Left cardiac atrium (tissue), 4 donors: ENCODE measurements around the gene C11orf98. TPM values are rescaled to one million over a fixed set of nuclear protein-coding genes. Genes with fewer than 3 reads are reported as not detected.
"Not testable (repeated sequence)": the region's sequence is repeated elsewhere in the genome, so short reads cannot be mapped to it uniquely, and the experiment has no call there.

Experiments
- ATAC-seq, 2 donors: fragments of 200-7000 bp; cut with Tn5 transposase; one replicate each; pipeline ENCODE4 v1.9.1; 2020; ENCODE audit warnings: mild to moderate bottlenecking in 2 of 2, moderate library complexity in 2 of 2
- DNase-seq: peaks from one replicate; pipeline ENCODE4 v3.0.0-alpha.2; 2020
- intact Hi-C, 2 donors: fragments of 100-400 bp; cut with DNase I; formaldehyde crosslinking; loops; one replicate each; pipeline versions ENCODE4 v1.14.1 to v1.15.1; 2022 to 2023
- total RNA-seq, 2 donors: library from RNA; stranded (reverse); fragmentation: NEBNext Ultra II Directional; extraction: Animal tissue kit (Norgen Biotek cat#: 25700); gene quantifications; one replicate each; pipeline ENCODE4 v1.2.1, GENCODE V29; 2021
- donor health status: DM: no; HTN: yes; CAD: no.
- donor health status: DM: no; HTN: yes; CAD: no; lungs with severe emphysema.
- donor health status: DM: yes; HTN: yes; CAD: no.
- donor health status: Dilated cardiomyopathy.

Gene C11orf98
- total RNA-seq, 2 donors from 2014 or later = 33.9 to 41.1 TPM

DNA sequence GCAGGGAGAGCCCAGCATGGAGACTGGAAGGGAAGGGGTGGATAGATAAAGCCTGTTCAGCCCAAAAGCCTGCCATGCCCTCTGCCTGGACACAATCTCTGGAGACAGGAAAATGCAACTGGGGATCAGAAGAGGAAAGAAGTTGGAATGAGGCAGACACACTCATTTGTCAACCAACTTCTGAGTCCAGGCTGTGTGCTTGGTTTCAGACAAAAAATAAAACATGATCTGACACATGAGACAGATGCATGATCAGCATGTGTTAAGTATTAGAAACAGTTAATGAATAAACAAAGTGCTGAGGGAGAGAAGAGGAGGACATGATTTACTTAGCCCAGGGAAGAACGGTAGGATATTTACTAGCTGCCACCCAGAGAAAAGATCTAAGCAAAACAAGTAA lies 23.5 kb upstream of the C11orf98 start:
- intact Hi-C loops = no loop called here
- ATAC-seq (peak in 1 of 2 donors; percentile 35), DNase-seq (no peak)

DNA sequence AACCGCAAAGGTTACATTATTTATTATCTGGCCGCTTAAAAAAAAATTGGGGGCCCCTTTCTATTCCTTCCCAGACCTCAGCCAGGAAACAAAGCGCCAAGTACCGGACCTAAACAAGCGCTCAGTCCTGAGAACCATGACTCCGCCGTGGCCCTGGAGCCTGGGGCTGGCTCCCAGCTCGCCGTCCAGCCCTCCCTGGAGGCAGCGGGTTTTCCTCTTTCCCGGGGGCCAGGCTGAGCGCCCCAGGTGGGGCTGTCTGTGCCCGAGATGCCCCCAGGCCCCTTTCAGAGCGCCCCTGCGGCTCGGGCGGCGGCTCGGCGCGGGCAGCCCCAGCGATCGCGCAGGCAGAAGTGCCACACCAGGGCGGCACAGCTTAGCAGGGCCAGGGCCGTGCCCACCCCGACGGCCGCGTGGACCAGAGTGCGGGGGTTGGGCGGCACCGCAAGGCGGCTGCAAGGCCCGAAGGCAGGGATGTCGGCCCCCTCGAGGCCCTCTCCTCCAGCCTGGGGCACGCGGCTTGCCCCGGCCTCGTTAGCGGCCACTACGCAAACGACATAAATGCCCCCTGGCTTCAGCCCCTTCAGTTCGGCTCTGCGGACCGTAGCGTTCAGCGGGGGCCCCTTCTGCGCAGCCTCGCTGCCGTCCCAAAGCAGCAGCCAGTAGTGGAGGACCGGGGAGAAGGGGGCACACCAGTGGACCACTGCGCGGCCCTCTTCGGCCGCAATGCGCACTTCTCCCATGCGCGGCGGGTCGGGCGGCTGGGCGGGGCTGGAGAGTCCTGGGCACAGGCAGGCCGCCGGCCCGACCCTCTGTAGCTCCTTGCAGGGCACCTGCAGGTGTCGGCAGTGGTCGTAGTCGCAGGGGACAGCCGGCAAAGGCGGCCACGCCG lies 22.7 kb upstream of the C11orf98 start:
- intact Hi-C loops = no loop called here
- DNase-seq = no peak

DNA sequence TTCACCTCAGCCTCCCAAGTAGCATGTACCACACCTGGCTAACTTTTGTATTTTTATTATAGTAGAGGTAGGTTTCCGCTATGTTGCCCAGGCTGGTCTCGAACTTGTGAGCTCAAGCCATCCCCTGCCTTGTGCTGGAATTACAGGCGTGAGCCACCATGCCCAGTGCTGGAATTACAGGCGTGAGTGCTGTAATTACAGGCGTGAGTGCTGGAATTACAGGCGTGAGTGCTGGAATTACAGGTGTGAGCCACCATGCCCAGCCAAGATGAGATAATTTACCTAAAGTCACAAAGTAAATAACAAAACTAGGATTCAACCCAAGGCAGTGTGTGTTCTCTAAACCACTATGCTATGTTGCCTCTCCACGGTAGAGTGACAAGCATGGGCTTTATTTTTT lies 17.5 kb upstream of the C11orf98 start:
- intact Hi-C loops = no loop called here
- no peak for DNase-seq
- ATAC-seq = no peak

More for the DNA sequence above, 22.7 kb upstream of the C11orf98 start:
- ATAC-seq = peak; percentile 27 to 31

DNA sequence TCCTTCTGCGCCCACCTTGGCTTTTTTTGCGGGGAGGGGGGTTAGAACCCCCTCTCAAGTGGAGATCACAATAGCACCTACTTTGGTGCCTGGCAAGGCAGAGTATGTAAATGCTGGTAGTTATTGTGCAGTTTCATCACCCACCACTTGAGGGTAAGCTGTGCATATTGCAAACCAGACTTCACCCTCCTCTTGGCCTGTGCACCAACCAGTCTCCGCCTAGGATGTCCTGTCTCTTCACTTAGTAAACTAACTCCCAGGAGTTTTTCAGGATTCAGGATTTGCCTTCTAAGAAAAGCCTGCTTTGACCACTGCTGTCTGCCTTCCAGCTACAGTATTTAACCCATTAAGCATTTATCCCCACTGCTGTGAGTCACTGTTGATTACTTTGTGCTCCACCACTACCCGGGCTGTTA lies 15.8 kb upstream of the C11orf98 start:
- ATAC-seq (peak; percentile 61 to 72), DNase-seq (peak; percentile 44)
- intact Hi-C loops = no loop called here

DNA sequence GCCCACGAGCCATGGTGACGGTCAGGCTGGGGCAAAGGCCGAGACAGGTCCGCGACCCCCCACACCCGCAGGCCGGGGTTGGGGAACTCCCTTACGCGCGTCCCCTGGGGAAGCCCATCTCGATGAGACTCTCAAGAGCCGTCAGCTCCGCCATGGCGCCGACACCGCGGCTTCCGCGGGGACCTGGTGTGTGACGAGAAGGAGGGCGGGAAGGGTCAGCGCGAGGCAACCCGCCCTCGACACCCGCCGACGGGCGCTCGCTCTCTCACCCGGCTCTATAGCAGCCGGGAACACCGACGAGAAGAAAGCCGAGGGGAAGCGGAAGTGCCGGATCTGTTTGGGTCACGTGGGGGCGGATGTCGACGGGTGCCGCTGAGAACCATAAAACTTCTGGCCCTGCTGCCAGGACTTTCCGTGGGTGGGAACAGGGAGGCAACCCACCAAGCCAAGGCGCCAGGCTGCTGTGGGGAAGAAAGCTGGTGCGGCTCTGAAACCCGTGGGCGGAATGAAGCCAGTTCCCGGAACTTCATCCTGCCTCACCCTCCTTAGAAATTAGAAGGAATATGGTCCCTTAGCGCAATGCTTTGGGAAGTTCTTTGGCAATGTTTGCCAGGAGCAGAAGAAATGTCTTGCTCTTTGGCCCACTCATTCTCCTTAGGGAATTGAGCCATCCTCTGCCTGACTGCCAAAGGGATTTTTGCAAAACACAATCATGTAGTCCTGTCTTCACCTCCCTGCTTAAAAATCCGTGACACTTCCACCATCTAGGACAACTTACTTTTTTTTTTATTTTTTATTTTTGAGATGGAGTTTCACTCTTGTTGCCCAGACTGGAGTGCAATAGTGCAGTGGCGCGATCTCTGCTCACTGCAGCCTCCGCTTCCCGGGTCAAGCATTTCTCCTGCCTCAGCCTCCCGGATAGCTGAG lies 14.0 kb upstream of the C11orf98 start, which contains the start of gene UBXN1:
Gene UBXN1, minus strand, starts transcription at position 304 of the 927 bp plus-strand sequence. Its CDS starts 150 bp downstream, at position 154.
- intact Hi-C loops = no loop called here
- ATAC-seq = peak; percentile 90 to 93
- DNase-seq = peak; percentile 95

DNA sequence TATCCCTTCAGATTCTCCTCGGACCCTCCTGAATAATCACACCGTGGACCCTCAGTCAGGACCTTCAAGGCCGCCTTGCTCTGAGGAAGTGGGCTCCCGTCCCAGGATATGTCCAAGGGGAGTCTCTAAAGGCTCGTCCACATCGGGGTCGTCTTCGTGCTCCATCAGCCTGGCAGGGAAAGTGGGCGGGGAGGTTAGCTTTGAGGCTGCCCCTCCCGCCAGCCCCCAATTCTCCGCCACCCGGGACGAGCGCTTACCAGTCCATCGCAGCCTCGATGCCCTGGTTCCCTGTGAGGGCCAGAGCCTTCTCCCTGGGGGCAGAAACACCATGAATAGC lies 13.4 kb upstream of the C11orf98 start:
- intact Hi-C loops = no loop called here
- ATAC-seq = no peak
- DNase-seq = no peak

DNA sequence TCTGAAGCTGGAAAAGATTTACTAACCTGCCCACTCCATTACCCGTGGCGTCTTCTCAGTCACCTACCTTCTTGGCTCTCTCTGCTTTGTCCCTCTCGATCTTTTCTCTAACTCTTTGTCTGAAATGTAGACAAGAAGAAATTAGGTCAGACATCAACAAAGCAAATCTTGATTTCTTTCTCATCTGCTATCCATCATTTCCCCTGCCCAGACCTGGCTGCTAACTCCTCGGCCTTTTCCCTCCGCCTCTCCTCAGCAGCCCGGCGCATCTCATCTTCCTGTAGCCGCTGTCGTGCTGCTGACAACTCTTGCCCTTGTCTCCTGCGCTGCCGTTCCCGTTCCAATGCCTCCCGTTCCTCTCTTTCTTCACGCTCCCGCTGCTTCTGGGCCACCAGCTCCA lies 12.7 kb upstream of the C11orf98 start:
- ATAC-seq = no peak
- intact Hi-C loops = no loop called here

DNA sequence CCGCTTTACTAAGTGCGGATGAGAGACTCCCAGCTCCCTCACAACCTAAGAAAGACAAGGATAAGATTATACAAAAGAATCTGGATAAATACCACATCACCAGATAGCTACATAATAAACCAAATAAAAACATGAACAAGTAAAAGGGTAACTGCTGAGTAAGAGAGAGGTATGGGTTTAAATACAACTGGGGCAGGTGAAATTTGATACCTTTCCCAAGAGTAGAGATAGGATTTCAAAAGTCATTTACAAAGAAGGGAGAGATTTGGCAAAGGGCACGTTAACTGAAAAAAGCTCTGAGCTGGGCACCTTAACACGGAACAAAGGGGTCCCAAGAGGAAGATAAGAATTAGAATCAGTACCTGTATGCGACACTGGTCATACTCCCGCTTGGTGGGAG lies 12.1 kb upstream of the C11orf98 start:
- intact Hi-C loops = no loop called here
- no peak for DNase-seq
- no peak for ATAC-seq

More for the DNA sequence above, 12.7 kb upstream of the C11orf98 start:
- no peak for DNase-seq

DNA sequence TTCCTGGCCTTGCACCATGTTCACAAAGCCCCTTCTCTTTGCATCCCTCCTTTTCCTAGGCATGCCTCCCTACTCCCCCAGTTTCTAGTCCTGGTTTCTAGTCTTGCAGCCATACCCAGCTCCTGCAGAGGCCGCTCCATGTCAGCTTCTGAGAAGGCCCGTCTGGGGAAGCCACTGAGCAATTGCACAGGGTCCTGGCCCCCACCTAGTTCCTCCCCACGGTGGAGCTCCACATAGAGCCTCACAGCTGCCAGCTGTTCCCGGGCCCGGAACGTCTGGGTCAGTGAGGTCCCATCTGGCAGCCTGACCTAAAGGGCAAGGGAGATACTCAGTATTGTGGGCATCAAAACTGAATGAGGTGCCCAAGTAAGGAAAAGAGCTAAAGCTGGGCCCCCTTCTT lies 11.7 kb upstream of the C11orf98 start:
- no peak for DNase-seq
- intact Hi-C loops = no loop called here
- no peak for ATAC-seq

DNA sequence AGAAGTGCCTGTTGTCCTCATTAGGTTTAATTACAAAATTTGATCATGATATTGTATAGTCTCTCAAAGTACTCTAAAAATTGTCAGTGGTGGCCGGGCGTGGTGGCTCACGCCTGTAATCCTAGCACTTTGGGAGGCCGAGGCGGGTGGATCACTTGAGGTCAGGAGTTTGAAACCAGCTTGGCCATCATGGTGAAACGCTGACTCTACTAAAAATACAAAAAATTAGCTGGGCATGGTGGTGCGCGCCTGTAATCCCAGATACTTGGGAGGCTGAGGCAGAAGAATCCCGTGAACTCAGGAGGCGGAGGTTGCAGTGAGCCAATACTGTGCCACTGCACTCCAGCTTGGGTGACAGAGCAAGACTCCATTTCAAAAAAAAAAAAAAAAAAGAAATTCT lies 10.4 kb upstream of the C11orf98 start:
- DNase-seq, intact Hi-C loops, ATAC-seq: not testable (repeated sequence)

DNA sequence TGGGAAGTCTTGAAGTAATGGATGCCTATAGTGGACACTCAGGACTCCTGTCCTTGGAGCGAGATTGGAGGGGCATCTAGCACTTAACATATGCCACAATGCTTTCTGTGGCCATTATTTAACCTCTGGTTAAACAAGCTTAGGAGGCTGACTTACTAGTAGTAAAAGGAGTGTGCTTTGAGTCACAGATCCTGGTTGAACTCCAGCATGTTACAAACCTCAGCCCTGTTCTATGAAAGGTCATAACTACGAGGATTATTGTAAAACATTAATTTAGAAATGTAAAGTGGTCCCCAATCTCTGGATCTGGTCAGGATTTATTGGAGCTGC lies 8.2 kb upstream of the C11orf98 start:
- DNase-seq (no peak), ATAC-seq (no peak)
- intact Hi-C loops = no loop called here

DNA sequence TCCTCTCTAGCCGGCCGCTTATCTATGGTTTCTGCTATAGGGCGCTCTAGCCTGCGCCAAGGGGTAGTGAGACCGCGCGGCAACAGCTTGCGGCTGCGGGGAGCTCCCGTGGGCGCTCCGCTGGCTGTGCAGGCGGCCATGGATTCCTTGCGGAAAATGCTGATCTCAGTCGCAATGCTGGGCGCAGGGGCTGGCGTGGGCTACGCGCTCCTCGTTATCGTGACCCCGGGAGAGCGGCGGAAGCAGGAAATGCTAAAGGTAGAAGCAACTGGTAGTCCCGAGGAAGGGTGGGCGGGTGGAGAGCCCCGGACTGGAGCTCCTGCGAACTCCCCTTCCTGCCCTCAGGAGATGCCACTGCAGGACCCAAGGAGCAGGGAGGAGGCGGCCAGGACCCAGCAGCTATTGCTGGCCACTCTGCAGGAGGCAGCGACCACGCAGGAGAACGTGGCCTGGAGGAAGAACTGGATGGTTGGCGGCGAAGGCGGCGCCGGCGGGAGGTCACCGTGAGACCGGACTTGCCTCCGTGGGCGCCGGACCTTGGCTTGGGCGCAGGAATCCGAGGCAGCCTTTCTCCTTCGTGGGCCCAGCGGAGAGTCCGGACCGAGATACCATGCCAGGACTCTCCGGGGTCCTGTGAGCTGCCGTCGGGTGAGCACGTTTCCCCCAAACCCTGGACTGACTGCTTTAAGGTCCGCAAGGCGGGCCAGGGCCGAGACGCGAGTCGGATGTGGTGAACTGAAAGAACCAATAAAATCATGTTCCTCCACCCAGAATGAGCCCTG lies 6.8 kb upstream of the C11orf98 start, which contains the start of the genes LBHD1 and UQCC3:
Gene LBHD1, minus strand, starts transcription at position 660 of the 782 bp plus-strand sequence. CDS start 2,236 bp downstream, outside the sequence.
Gene UQCC3, plus strand, starts transcription at position 66 of the 782 bp plus-strand sequence. Its CDS starts 73 bp downstream, at position 139.
- intact Hi-C loops = no loop called here
- ATAC-seq = peak; percentile 87 to 88
- DNase-seq = peak; percentile 79

DNA sequence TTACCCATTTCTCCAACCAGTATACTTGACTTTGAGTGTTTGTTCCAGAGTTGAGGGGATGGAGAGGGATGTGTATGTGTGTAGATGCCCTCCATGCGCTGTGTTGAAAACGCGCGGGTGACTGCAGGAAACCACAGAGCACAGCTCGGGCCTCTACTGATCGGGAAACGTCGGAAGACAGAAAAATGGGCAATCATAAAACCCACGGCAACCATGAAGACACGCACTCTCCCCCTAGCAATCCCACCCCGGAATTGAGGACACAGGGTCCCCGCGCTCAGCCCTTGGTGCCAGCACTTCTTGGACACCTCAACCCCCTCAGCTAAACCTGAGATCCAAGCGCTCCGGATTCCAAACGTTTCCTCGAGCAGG lies 6.2 kb upstream of the C11orf98 start:
- peak; percentile 32 to 41 for ATAC-seq
- DNase-seq = no peak
- intact Hi-C loops = no loop called here

DNA sequence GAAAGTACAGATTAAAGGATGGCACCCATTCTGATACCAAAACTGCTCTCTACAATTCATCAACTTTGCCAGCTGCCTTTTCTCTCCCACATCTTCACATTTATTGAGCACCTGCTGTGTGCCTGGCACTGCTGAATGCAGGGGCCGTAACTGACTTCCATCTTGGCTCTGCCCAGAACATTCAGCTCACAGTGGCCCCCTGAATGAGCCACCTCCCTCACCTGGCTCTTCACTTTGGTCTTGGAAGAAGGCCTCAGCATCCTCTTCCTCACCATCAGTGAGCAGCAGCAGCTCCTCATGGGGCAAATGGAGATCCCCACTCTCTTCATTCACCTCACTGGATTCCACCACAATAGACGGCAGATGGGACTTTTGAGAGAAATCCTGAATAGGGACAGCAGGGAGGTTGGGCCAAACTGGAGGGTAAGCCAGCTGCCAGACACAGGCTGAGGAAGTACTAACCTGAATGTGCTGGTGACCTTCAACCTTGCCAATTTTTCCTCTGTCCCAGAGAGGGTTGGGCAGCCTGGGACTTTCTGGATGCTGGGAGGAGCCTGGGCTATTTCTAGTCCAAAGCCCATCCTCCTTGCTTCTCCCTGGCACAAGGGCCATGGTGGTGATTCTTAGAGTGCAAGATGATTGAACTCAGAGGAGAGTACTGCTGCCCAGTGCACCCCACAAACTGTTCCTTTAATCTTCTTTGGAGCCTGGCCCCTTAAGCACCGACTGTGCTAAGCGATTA lies 4.6 kb upstream of the C11orf98 start:
- no peak for DNase-seq
- no peak for ATAC-seq
- intact Hi-C loops = no loop called here

DNA sequence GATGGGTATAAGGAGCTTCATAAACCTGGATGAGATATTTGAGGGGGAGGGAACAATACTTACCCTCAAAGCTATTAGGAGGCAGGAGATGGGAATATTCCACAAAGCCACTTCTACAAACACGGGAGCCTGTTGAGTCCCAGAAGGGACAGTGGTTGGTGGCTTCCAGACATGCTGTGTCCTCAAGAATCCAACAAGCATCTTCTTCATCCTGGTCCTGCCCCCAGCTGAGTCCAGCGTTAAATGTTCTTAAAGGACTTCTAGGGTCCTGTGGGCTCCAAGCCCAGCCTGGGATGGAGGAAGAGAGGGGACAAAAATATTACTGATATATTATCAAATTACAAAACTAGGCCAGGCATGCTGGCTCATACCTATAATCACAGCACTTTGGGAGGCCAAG lies 2.5 kb upstream of the C11orf98 start:
- ATAC-seq = no peak
- DNase-seq = no peak
- intact Hi-C loops = no loop called here

DNA sequence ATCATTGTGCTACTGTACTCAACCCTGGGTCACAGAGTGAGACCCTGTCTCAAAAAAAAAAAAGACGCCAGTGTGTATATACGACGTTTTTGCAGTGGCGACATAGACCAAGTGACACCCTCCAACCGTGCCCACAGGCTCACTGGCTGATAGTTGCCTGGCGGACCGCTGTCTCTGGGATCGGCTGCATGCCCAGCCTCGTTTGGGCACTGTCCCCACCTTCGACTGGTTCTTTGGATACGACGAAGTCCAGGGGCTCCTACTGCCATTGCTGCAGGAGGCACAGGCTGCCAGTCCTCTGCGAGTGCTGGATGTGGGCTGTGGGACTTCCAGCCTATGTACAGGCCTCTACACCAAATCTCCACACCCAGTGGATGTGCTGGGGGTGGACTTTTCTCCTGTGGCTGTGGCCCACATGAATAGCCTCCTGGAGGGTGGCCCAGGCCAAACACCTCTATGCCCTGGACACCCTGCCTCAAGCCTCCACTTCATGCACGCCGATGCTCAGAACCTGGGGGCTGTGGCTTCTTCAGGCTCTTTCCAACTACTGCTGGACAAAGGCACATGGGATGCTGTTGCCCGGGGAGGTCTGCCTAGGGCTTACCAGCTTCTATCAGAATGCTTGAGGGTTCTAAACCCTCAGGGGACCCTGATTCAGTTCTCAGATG lies 1.4 kb upstream of the C11orf98 start:
- no peak for ATAC-seq
- intact Hi-C loops = no loop called here
- DNase-seq = no peak

DNA sequence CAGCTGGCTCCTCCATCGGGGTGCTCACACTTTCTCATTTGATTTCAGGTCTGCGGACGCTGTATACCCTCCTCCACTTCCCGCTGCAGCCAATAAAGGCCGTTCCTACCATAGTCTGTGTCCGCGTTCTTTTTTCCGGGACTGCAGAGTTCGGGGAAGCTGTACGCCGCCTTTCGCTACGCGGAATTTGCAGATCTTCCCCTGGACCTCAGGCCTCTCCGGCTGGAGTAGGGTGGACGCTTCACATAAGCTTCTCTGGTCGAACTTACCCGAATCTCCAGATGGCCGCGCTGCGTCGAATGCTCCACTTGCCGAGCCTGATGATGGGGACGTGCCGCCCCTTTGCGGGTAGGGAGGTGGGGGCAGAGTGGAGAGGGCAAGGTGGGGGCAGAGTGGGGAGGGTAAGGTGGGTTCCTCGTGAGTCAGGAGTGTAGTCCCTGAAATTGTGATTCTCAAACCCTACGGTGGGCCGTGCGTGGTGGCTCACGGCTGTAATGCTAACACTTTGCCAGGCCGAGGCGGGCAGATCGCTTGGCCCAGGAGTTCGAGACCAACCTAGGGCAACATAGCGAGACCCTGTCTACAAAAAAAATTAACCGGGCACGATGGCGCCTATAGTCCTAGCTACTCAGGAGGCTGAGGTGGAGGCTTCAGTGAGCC lies 719 bp upstream of the C11orf98 start:
- peak; percentile 51 to 52 for ATAC-seq
- intact Hi-C loops = no loop called here
- peak; percentile 57 for DNase-seq
